SK-N-MC (cell line): ENCODE results near the gene HAAO.

ENCODE experiments used
- EZH2 ChIP-seq: fragments of 200-600 bp; sonication (generic); IDR thresholded peaks from one replicate; pipeline ENCODE4 v1.6.1; 2017; ENCODE audit warnings: antibody characterized with exemption
- FOXP2 ChIP-seq: optimal IDR thresholded peaks from 2 replicates; pipeline ENCODE3; 2011; ENCODE audit warnings: mild to moderate bottlenecking, moderate library complexity; ENCODE audit not compliant: insufficient read depth; ENCODE audit errors: extremely low read length, control extremely low read depth
- POLR2AphosphoS5 ChIP-seq: IDR thresholded peaks from 2 replicates; pipeline ENCODE4 v1.6.1; 2012; ENCODE audit warnings: mild to moderate bottlenecking, low read depth, low read length, borderline replicate concordance

DNA sequence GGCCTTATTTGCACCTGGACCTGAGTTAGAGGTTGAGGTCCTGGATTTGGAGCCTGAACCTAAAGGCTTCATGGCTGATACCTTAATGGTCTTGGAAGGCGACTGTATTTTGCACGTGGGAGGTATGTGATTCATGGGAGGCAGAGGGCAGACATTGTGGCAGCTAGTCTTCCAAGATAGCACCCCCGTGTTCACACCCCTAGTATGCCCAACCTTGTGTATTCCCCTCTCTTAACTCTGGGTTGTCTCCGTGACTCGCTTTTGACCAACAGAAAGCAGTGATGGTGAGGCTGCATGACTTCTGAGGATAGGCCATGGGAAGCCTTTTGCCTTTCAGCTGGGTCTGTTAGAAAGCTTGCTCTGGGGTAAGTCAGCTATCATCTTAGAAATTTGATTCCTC lies 45.8 kb upstream of the HAAO start:
- TF ChIP-seq EZH2 = no peak
- no peak for TF ChIP-seq FOXP2
- no peak for TF ChIP-seq POLR2AphosphoS5
